OCI-LY3 (cell line): Measurements from ENCODE around the gene TBC1D7.
A peak's percentile ranks its signal among the peaks of the same experiment; 100 is the strongest.

Experiments
- H2AFZ ChIP-seq: fragments of 200-600, 300-600 bp; shearing (Covaris generic); 2 replicates; pipeline ENCODE4 v1.6.0; 2014; ENCODE audit warnings: antibody characterized with exemption, low read depth, low read length
- H3K27ac ChIP-seq: fragments of 200-600, 300-600 bp; sonication (generic); 2 replicates; pipeline ENCODE4 v1.5.1; 2014; ENCODE audit warnings: mild to moderate bottlenecking, low read length, moderate library complexity, mixed read lengths
- H3K27me3 ChIP-seq: fragments of 200-600, 300-600 bp; sonication (generic); 2 replicates; pipeline ENCODE4 v1.6.1; 2014; ENCODE audit warnings: low read depth, low read length, mixed read lengths
- H3K36me3 ChIP-seq: fragments of 200-600, 300-600 bp; sonication (generic); replicated peaks from 2 replicates; pipeline ENCODE3; 2014; ENCODE audit warnings: low read depth, low read length, mixed read lengths
- H3K4me1 ChIP-seq: fragments of 300-600, 200-600 bp; sonication (generic); 2 replicates; pipeline ENCODE4 v1.6.1; 2014; ENCODE audit warnings: low read length, mixed read lengths
- H3K4me2 ChIP-seq: fragments of 200-600, 300-600 bp; sonication (generic); 2 replicates; pipeline ENCODE4 v1.6.1; 2014; ENCODE audit warnings: low read length, mixed read lengths
- H3K4me3 ChIP-seq: fragments of 300-600, 200-600 bp; sonication (generic); 2 replicates; pipeline ENCODE4 v1.5.1; 2014; ENCODE audit warnings: antibody characterized with exemption, mild to moderate bottlenecking, low read length, moderate library complexity
- H3K79me2 ChIP-seq: fragments of 300-600, 200-600 bp; shearing (Covaris generic); 2 replicates; pipeline ENCODE4 v1.6.1; 2014; ENCODE audit warnings: mild to moderate bottlenecking, low read length, mixed read lengths
- H3K9ac ChIP-seq: fragments of 300-600, 200-600 bp; shearing (Covaris generic); 2 replicates; pipeline ENCODE4 v1.6.0; 2014; ENCODE audit warnings: mild to moderate bottlenecking, low read length, moderate library complexity
- H3K9me3 ChIP-seq: fragments of 200-600, 300-600 bp; shearing (Covaris generic); 2 replicates; pipeline ENCODE4 v1.6.1; 2014; ENCODE audit warnings: low read length, mixed read lengths; ENCODE audit not compliant: insufficient read depth
- H4K20me1 ChIP-seq: fragments of 200-600, 300-600 bp; sonication (generic); 2 replicates; pipeline ENCODE4 v1.6.1; 2016; ENCODE audit warnings: low read length, mixed read lengths; ENCODE audit not compliant: insufficient read depth
- EZH2phosphoT487 ChIP-seq: fragments of 200-600 bp; shearing (Covaris generic); IDR thresholded peaks from 2 replicates; pipeline ENCODE4 v1.6.1; 2018; ENCODE audit warnings: antibody characterized with exemption, mixed run types, low read depth
- TF ChIP-seq, protein P1 (sequence below): fragments of 200-600, 300-600 bp; sonication (generic); IDR thresholded peaks from 2 replicates; pipeline ENCODE4 v1.5.1; 2014; ENCODE audit warnings: antibody characterized with exemption, low read length, low read depth

Gene TBC1D7

DNA sequence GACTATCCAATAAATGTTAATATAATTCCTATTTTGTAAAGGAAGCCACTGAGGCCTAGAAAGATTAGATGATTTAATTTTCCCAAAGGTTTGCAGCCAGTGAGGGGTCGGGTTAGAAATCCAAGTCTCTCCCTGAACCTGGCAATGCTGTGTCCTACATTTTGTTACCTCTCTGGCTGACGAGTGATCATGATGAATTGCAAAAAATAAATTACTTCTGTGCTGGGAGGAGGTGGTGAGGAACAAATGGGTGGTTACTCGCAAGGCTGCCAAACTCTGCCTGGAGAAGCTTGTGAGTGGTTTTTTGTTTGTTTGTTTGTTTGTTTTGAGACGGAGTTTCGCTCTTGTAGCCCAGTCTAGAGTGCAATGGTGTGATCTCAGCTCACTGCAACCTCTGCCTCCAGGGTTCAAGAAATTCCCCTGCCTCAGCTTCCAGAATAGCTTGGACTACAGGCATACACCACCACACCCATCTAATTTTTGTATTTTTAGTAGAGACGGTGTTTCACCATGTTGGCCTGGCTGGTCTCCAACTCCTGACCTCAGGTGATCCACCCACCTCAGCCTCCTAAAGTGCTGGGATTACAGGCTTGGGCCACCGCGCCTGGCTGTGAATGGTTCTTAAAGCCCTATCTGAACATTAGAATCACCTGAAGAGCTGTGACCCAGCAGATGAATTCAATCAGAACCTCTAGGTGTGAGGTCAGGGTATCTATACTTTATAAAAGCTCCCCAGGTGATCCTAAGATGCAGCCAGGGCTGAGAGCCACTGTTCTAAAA is 20.2 kb upstream of the TBC1D7 start:
- no peak for TF ChIP-seq EZH2phosphoT487
- TF ChIP-seq, protein P1, sequence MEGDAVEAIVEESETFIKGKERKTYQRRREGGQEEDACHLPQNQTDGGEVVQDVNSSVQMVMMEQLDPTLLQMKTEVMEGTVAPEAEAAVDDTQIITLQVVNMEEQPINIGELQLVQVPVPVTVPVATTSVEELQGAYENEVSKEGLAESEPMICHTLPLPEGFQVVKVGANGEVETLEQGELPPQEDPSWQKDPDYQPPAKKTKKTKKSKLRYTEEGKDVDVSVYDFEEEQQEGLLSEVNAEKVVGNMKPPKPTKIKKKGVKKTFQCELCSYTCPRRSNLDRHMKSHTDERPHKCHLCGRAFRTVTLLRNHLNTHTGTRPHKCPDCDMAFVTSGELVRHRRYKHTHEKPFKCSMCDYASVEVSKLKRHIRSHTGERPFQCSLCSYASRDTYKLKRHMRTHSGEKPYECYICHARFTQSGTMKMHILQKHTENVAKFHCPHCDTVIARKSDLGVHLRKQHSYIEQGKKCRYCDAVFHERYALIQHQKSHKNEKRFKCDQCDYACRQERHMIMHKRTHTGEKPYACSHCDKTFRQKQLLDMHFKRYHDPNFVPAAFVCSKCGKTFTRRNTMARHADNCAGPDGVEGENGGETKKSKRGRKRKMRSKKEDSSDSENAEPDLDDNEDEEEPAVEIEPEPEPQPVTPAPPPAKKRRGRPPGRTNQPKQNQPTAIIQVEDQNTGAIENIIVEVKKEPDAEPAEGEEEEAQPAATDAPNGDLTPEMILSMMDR, result no peak
- no peak overlapping the region for H2AFZ ChIP-seq
- no peak overlapping the region for H3K4me2 ChIP-seq

DNA sequence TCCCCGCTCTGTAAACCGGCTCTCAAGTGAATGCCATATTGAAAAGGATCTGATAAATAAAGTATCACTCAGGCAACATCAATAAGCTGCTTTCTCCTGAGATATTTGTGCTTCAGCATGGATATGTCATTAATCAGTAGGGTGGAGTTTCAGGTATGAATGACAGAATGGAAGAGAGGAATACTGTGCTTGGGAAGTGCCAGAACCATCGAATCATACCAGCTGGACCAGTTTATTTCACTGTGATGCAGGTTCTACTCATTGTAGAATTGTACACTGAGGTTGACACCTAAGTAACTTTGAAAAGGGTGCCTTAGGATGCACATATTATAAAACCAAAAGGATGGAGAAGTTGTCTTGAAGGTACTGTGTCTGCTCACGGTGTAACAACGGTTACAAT is 17.9 kb upstream of the TBC1D7 start:
- Histone ChIP-seq H3K79me2 (no peaks in the 10 kb centered on the region), H3K27me3 (0 out of 2 replicates have a peak, but pooled peaks cover 2% of the 10 kb centered on the region), H4K20me1 (no peaks in the 10 kb centered on the region), H2AFZ (no peak overlapping the region), H3K4me3 (no peak overlapping the region), H3K27ac (no peak overlapping the region), H3K9me3 (no peaks in the 10 kb centered on the region), H3K36me3 (no peaks in the 10 kb centered on the region), H3K4me1 (no peaks in the 10 kb centered on the region), H3K9ac (no peak overlapping the region), H3K4me2 (no peak overlapping the region)
- TF ChIP-seq EZH2phosphoT487, result no peak

More for the DNA sequence above, 20.2 kb upstream of the TBC1D7 start:
- no peaks in the 10 kb centered on the region for H3K36me3 ChIP-seq
- H3K9ac ChIP-seq, result no peak overlapping the region
- H3K79me2 ChIP-seq, result no peaks in the 10 kb centered on the region
- no peak overlapping the region for H3K4me3 ChIP-seq
- H4K20me1 ChIP-seq, result no peaks in the 10 kb centered on the region
- H3K4me1 ChIP-seq, result no peaks in the 10 kb centered on the region
- H3K9me3 ChIP-seq, result no peaks in the 10 kb centered on the region
- H3K27ac ChIP-seq, result no peak overlapping the region
- 0 out of 2 replicates have a peak, but pooled peaks cover 2% of the 10 kb centered on the region for H3K27me3 ChIP-seq

DNA sequence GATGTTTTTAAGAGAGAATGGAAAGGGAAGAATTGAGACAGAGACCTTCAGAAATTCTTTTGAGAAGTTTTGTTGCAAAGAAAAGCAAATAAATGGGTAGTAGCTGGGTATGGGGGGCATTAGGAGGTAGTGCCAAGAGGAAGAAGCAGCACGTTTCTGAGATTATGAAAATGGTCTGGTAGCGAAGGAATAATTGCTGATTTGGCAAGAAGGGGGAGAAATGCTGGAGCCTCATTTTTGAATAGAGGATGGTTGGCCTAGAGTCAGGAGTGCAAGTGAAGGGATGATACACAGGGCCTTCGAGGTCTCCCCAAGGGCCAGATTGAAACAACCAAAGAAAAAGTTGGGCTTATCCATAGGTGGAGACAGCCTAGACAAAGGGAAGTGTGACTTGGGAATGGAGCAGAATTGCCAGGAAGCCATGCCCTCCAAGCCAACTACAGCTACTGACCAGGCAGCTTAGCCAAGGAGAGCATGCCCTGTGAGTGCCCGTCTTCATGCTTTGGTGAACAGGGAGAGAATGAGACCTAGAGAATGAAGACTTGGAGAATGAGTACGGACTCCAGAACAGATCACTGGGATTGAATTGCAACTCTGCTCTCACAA is 14.2 kb upstream of the TBC1D7 start:
- no peak overlapping the region for H3K4me3 ChIP-seq
- H3K27me3 ChIP-seq, result 0 out of 2 replicates have a peak, but pooled peaks cover 4% of the 10 kb centered on the region
- H3K36me3 ChIP-seq, result no peaks in the 10 kb centered on the region
- no peaks in the 10 kb centered on the region for H3K79me2 ChIP-seq
- H3K9me3 ChIP-seq, result no peaks in the 10 kb centered on the region
- TF ChIP-seq EZH2phosphoT487, result no peak
- TF ChIP-seq, protein P1, result no peak
- no peak overlapping the region for H3K9ac ChIP-seq
- H2AFZ ChIP-seq, result no peak overlapping the region
- no peak overlapping the region for H3K27ac ChIP-seq
- no peaks in the 10 kb centered on the region for H3K4me1 ChIP-seq
- no peaks in the 10 kb centered on the region for H4K20me1 ChIP-seq
- H3K4me2 ChIP-seq, result no peak overlapping the region

DNA sequence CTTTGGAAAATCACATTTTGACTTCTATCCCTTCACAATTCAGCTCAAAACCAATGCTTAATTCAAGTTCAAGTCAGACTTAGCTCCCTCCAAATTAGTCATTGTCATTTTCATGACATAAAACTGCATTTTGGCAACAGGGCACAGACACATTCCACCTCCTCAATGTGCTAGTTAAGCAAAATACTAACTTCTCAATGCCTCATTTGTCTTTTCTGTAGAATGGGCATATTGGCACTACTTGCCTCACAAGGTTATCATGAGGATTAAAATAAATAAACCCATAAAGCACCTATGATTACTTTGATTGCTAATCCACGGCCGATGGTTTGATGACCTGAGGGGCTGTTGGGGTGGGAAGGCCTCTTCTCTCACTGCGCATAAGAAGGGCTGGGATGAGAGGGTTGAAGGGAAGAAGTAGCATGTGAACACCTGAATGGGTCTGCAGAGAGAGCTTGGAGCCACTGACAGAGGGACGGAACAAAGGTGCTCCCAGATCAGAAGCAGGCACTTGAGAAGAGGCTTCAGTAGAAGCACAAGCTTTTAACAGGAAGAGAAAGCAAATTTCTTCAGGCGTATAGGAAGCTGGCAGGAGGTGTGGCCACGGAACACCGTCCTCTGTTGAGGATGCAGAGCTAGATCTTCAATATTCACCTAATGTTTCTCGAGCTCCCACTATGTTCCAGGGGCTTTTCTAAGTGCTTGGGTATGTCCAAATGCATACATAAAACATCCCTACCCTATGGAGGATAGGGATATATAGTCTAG is 11.7 kb upstream of the TBC1D7 start:
- no peak overlapping the region for H3K9ac ChIP-seq
- H3K79me2 ChIP-seq, result no peaks in the 10 kb centered on the region
- no peaks in the 10 kb centered on the region for H4K20me1 ChIP-seq
- H3K4me3 ChIP-seq, result no peak overlapping the region
- no peaks in the 10 kb centered on the region for H3K36me3 ChIP-seq
- H3K27me3 ChIP-seq, result 0 out of 2 replicates have a peak, but pooled peaks cover 4% of the 10 kb centered on the region
- H3K4me1 ChIP-seq, result no peaks in the 10 kb centered on the region
- H3K9me3 ChIP-seq, result no peaks in the 10 kb centered on the region
- H3K27ac ChIP-seq, result no peak overlapping the region
- TF ChIP-seq, protein P1, result no peak
- no peak for TF ChIP-seq EZH2phosphoT487
- H2AFZ ChIP-seq, result no peak overlapping the region; the same call in 1 of the 2 replicates
- peak overlapping the region; percentile 24 for H3K4me2 ChIP-seq
